Stimulated activated CD4-positive, alpha-beta T cell treated with anti-CD3 and anti-CD28 coated beads, Interleukin-12 subunit alpha, Interleukin-12 subunit beta, amount 100 ng/mL, for 48 hours (primary cell): Measurements from ENCODE around the gene CDC42BPA.
"Not testable (repeated sequence)": the region's sequence is repeated elsewhere in the genome, so short reads cannot be mapped to it uniquely, and the experiment has no call there.

Experiments
- DNase-seq, 3 donors: peaks; one replicate each; pipeline ENCODE4 v3.0.0-alpha.2; 2020; ENCODE audit warnings: low read depth in 2 of 3, low spot score in 1 of 3

The CDC42BPA gene

GRCh38 chr1:227261501-227261900, 56.8 kb downstream of the CDC42BPA start:
- no peak for DNase-seq

GRCh38 chr1:227260433-227260832, 57.9 kb downstream of the CDC42BPA start:
- no peak for DNase-seq

GRCh38 chr1:227257964-227258363, 60.3 kb downstream of the CDC42BPA start:
- no peak for DNase-seq

DNA sequence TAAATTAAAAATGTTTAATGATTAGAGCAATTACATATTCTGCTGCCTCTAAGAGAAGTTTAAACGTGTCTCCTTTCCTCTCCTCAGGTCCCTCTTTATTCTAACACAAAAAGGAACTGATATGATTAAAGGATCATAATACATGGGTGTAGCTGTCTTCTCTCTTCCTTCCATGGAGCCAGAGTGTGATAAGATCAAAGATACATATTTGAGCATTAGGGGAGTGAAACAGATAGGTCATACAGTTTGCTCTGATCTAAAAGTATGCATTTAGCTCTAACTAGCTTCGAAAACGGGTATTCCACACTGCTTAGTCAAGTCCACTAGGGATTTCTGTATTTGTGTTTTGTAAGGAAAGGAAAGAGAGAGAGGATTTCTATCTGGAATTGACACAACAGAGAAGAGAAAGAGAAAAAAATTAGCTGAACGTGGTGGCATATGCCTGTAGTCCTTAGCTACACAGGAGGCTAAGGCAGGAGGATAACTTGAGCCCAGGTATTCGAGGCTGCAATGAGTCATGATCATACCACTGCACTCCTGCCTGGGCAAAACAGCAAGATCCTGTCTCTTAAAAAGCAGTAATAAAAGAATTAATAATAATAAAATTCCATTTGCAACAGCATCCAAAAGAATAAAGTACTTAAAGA, 63.1 kb downstream of the CDC42BPA start:
- no peak for DNase-seq

GRCh38 chr1:227253065-227253464, 65.2 kb downstream of the CDC42BPA start:
- DNase-seq: no peak

DNA sequence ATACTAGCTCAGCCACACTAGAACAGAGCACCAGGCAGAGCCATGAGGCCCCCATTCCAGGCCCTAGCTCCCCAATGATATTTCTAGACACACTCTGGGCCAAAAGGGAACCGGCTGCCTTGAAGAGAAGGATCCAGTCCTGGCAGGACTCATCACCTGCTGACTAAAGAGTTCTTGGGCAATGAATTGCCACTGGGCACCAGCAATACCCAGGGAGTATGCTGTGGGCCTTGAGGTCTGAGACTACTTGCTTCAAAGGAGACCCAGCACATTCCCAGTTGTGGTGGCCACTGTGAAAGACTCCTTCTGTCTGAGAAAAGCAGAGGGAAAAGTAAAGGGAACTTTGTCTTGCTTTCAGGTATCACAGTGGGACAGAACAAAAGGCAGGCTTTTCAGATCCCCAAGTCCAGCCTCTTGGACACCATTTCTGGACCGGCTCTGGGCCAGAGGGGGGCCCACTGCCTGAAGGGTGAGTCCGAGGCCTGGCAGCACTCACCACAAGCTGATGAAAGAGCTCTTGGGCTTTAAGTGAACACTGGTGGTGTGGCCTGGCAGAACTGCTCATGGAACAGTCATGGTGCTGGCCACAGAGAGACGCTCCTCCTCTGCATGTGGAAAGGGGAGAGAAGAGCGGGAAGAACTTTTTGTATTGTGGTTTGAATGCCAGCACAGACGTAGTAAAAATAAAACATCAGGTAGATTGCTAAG, 72.5 kb downstream of the CDC42BPA start:
- no peak for DNase-seq

DNA sequence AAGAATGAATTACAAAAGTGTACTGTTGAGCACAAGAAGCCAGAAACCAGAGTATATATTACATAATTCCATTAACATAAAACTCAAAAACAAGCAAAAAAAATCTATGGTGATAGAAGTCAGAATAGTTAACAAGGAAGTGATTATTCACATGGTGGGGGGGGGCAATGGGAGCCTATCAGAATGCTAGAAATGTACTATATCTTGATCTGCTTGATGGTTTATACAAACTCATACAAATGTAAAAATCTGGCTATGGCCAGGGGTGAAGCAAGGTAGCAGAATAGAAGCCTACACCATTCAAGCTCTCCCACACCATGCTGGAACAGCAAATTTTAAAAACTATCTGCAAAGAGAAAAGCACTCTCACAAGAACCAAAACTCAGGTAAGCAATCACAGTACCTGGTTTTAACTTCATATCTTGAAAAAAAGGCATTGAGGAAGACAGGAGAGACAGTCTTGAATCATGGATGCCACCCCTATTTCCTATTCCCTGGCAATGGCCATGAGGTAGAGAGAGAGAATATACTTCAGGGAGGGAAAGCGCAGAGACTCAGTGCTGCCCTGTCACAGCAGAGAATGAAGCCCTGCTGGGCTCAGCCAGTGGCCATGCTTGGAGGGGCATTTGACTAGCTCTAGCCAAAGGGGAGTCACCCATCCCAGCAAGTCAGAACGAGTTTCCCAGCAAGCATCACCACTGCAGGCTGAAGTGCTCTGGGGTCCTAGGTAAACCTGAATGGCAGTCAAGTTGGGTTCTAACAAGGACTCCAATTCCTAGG, 73.8 kb downstream of the CDC42BPA start:
- DNase-seq: no peak

- DNase-seq: no peak
These were observed 75.2 kb downstream of the CDC42BPA start for GRCh38 chr1:227242811-227243682.

GRCh38 chr1:227240983-227241382, 77.3 kb downstream of the CDC42BPA start:
- no peak for DNase-seq

DNA sequence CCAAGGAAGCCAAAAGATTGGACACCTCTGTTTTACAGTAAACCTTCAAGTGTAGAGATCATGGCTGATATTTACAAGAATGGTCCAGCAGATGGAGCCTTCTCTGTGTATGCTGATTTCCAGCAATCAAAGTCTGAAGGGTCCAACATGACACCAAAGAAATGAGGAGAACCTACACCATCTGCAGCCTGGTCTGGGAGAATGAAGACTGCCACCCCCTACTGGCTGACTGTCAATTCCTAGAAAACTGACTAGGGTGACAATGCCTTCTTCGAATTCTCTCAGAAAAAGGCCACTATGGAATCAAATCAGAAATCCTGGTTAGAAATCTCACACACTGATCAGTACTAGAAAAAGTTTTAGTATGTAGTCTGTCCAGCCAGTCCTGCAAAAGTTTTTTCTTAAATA, 83.3 kb downstream of the CDC42BPA start:
- no peak for DNase-seq

DNA sequence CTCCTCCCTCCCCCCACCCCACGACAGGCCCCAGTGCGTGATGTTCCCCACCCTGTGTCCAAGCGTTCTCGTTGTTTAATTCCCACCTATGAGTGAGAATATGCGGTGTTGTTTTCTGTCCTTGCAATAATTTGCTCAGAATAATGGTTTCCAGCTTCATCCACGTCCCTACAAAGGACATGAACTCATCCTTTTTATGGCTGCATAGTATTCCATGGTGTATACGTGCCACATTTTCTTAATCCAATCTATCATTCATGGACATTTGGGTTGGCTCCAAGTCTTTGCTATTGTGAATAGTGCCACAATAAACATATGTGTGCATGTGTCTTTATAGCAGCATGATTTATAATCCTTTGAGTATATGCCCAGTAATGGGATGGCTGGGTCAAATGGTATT, 87.2 kb downstream of the CDC42BPA start:
- not testable (repeated sequence) for DNase-seq

DNA sequence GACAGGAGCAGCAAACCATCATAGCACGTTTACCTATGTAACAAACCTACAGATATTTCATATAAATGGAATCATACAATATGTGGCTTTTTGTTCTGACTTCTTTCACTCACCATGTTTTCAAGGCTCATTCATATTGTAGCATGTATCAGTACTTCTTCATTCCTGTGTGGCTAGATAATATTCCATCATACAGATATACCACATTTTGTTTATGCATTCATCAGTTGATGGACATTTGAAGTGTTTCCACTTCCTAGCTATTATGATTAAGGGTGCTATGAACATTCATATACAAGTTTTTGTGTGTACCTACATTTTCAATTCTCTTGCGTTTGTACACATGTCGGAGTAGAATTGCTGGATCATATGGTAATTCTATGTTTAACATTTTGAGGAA, 90.1 kb downstream of the CDC42BPA start:
- DNase-seq: no peak

DNA sequence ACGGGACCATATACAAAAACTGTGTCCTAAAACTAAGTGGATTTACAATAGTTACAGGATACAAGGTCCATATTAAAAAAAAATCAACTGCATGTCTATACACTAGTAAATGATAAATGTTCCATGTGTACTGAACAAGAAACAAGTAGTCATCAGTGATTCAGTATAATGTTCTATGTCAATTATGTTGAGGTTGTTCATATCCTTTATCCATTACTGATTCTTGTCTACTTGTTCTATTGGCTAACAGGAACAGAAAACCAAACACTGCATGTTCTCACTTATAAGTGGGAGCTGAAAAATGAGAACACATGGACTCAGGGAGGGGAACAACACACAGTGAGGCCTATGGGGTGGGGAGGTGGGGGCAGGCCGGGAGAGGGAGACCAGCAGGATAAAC, 90.5 kb downstream of the CDC42BPA start:
- DNase-seq: no peak

DNA sequence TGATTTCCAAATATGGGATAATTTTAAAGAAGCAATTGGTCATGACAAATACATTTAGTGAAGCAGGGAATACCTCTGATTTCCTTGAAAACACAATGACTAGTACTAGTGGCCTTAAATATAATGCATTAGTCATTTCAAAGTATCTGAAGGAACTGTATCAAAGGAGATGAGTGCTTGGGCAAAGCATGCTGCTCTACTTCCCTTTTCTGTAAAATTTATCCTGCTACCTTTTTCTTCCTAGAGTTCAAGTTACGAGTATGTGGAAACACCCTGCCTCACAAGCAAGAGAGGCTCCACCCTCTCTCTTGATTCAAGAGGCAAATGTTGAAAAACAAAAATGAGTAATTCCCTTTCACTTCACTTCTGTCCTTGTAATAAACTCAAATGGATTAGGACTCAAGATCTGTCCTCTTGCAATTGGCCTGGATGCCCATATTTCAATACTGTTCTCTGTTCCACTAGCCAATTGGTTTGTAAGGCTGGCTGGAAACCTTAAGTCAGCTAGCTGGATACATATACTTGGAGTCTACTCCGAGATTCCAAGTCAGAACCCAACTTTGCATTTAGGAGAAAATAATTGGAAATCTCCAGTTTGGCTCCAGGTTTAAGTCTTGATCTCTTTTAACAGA, 92.5 kb downstream of the CDC42BPA start:
- DNase-seq: no peak

DNA sequence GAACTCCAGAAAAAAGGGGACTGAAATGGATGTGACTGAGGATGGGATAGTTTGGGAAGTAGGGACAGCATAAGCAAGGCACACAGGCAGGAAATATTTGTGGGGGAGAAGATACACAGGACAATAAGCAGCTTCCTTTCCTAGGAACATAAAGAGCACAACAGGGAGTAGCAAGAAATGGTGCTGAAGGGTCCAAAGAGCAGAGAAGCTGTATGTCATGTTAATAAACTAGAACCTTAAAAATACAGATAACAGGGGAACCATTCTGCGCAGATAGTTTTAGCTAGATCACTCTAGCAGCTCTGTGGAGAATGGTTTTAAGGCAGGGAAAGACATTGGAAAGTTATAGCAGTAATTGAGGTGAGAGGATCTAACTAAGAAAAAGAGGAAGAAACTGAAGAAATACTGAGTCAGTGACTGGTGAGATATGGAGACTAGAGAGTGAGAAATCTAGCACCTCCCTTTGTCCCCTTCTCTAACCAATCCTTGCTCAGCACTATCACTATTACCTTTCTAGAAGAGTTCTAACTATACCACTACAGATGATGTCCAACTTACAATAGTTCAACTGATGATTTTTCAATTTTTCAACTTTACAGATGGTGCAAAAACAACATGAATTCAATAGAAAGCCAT, 95.0 kb downstream of the CDC42BPA start:
- DNase-seq: no peak

DNA sequence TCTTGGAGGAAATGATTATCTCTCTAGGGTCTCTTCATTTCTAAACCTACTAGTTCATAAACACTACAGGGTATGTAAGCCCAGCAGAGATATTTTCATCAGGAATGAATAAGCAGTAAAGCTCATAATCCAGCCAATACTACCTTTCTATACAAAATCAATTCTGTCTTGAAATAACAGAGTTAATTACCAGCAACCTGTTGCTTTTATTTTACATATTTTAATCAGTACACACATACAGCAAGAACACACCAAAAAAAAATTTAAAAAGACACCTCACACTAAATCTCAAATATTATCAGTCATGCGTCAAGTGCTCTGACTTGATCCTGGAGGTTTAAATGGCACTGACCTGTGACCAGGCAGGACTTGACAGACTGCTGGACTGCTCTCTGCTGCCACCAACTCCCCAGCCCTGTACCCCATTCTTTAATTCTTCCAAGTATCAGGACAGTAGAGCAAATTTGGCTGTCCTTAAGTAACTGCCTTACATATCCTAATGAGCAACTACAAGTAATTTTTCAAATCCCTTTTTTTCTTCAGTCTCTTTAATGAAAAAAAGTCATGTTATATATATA, 98.5 kb downstream of the CDC42BPA start:
- no peak for DNase-seq

DNA sequence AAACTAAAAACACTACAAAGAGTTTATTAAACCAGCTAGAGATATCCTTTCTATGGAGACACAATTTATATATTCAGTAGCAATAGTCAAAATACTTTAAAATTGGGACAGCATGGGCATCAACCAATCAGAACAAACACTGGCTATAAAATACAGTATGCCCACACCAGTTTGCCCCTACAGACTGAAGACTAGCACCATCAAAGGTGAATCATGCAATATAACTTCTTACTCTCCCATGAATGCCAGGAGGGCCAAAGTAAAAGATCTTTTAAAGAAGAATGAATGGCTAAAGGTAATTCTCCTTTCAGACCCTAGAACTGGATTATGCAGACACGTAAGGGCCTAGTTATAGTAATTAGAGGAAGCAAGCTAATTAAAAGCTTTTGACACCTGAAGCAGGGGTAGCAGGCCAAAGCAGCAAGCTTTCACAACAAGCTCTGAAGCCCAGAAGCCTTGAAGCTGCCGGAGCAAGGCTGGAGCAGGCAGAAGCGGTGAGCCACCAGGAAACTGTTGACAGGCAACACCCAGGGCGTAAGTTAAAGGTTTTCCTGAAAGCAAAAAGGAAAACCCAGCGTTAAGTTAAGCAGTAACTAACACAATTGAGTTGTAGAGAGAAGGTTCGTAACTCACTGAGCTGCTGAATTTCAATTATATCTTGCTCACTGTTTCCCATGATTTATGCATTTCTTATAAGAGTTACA, 99.3 kb downstream of the CDC42BPA start:
- DNase-seq: no peak

- DNase-seq: no peak
These were observed 102.3 kb downstream of the CDC42BPA start for GRCh38 chr1:227215863-227216510.

GRCh38 chr1:227214207-227214606, 104.1 kb downstream of the CDC42BPA start:
- DNase-seq: no peak
